Lower lobe of right lung (tissue), 2 donors: Measurements from ENCODE around the gene ERP44. TPM values are rescaled to one million over a fixed set of nuclear protein-coding genes. Genes with fewer than 3 reads are reported as not detected.
"Not testable (repeated sequence)": the region's sequence is repeated elsewhere in the genome, so short reads cannot be mapped to it uniquely, and the experiment has no call there.

Experiments used
- ATAC-seq, 2 donors: fragments of 200-7000 bp; cut with Tn5 transposase; one replicate each; pipeline ENCODE4 v1.9.1; 2020 to 2022; ENCODE audit warnings: mild to moderate bottlenecking in 2 of 2, moderate library complexity in 2 of 2
- DNase-seq: peaks from one replicate; pipeline ENCODE4 v3.0.0-alpha.2; 2020
- H3K27ac ChIP-seq: fragments of 200-600 bp; one replicate; pipeline ENCODE4 v1.8.0; 2022
- H3K27me3 ChIP-seq: fragments of 200-600 bp; one replicate; pipeline ENCODE4 v1.8.0; 2022; ENCODE audit warnings: low read depth
- H3K36me3 ChIP-seq: fragments of 200-600 bp; one replicate; pipeline ENCODE4 v1.8.0; 2022; ENCODE audit warnings: mild to moderate bottlenecking
- H3K4me1 ChIP-seq: fragments of 200-600 bp; one replicate; pipeline ENCODE4 v1.8.0; 2022
- H3K4me3 ChIP-seq: fragments of 200-600 bp; one replicate; pipeline ENCODE4 v1.8.0; 2022; ENCODE audit warnings: mild to moderate bottlenecking
- H3K9me3 ChIP-seq: fragments of 200-600 bp; one replicate; pipeline ENCODE4 v1.8.0; 2022
- CTCF ChIP-seq: fragments of 200-600 bp; IDR thresholded peaks from one replicate; pipeline ENCODE4 v1.8.0; 2022; ENCODE audit warnings: antibody characterized with exemption, mild to moderate bottlenecking
- intact Hi-C: fragments of 100-400 bp; cut with DNase I; formaldehyde crosslinking; loops from one replicate; pipeline ENCODE4 v1.11.0; 2022
- total RNA-seq: library from RNA; stranded (reverse); fragmentation: NEBNext Ultra II Directional; extraction: Animal tissue kit (Norgen Biotek cat#: 25700); gene quantifications from one replicate; pipeline ENCODE4 v1.2.1, GENCODE V29; 2021
- donor health status: DM: no; HTN: yes; CAD: no; lungs with severe emphysema.

The ERP44 gene
- total RNA-seq, 1 donor from 2014 or later = 27.9 TPM

GRCh38 chr9:99998866-99999265 is 99.9 kb downstream of the ERP44 start:
- DNase-seq = no peak
- ATAC-seq = no peak
- TF ChIP-seq CTCF = no peak

GRCh38 chr9:99998266-99998665 is 100.5 kb downstream of the ERP44 start:
- peaks cover 8% of the 10 kb centered on the region for H3K9me3 ChIP-seq
- no peaks in the 10 kb centered on the region for H3K27me3 ChIP-seq
- no peaks in the 10 kb centered on the region for H3K4me1 ChIP-seq
- H3K4me3 ChIP-seq = no peak overlapping the region
- no peak overlapping the region for H3K27ac ChIP-seq
- no peak for ATAC-seq
- no peak for TF ChIP-seq CTCF
- H3K36me3 ChIP-seq = peaks cover 11% of the 10 kb centered on the region
- intact Hi-C loops = no loop called here
- no peak for DNase-seq

More at GRCh38 chr9:99998866-99999265, 99.9 kb downstream of the ERP44 start:
- Histone ChIP-seq H3K36me3 (peaks cover 16% of the 10 kb centered on the region), H3K9me3 (peaks cover 4% of the 10 kb centered on the region), H3K27ac (no peak overlapping the region), H3K4me1 (no peaks in the 10 kb centered on the region), H3K4me3 (no peak overlapping the region), H3K27me3 (no peaks in the 10 kb centered on the region)
- intact Hi-C loops = no loop called here

- ATAC-seq, H3K4me3 ChIP-seq, intact Hi-C loops, DNase-seq, H3K27me3 ChIP-seq, H3K4me1 ChIP-seq, H3K36me3 ChIP-seq, H3K27ac ChIP-seq: not testable (repeated sequence)
- peaks cover 24% of the 10 kb centered on the region for H3K9me3 ChIP-seq
These were observed 108.3 kb downstream of the ERP44 start for GRCh38 chr9:99990508-99990907.

GRCh38 chr9:99986642-99987041 is 112.2 kb downstream of the ERP44 start:
- ATAC-seq (no peak), DNase-seq (no peak)
- H3K4me3 ChIP-seq = no peak overlapping the region
- no peaks in the 10 kb centered on the region for H3K27me3 ChIP-seq
- no peaks in the 10 kb centered on the region for H3K4me1 ChIP-seq
- H3K36me3 ChIP-seq = peaks cover 27% of the 10 kb centered on the region
- no peak overlapping the region for H3K27ac ChIP-seq
- TF ChIP-seq CTCF = no peak
- intact Hi-C loops = no loop called here
- peaks cover 12% of the 10 kb centered on the region for H3K9me3 ChIP-seq

GRCh38 chr9:99980598-99980997 is 118.2 kb downstream of the ERP44 start:
- ATAC-seq = no peak
- Histone ChIP-seq H3K36me3 (peaks cover 43% of the 10 kb centered on the region), H3K27ac (no peak overlapping the region), H3K4me1 (no peaks in the 10 kb centered on the region), H3K4me3 (no peak overlapping the region), H3K9me3 (no peaks in the 10 kb centered on the region), H3K27me3 (no peaks in the 10 kb centered on the region)
- intact Hi-C loops = no loop called here
- TF ChIP-seq CTCF = no peak
- no peak for DNase-seq

GRCh38 chr9:99978221-99978620 is 120.6 kb downstream of the ERP44 start:
- H3K4me1 ChIP-seq = no peaks in the 10 kb centered on the region
- intact Hi-C loops = no loop called here
- H3K27ac ChIP-seq = no peak overlapping the region
- no peak for TF ChIP-seq CTCF
- H3K9me3 ChIP-seq = no peaks in the 10 kb centered on the region
- no peak for ATAC-seq
- H3K4me3 ChIP-seq = no peak overlapping the region
- no peaks in the 10 kb centered on the region for H3K27me3 ChIP-seq
- peaks cover 33% of the 10 kb centered on the region for H3K36me3 ChIP-seq
- DNase-seq = no peak
